Measurements from ENCODE around the gene DUS3L.

DUS3L gene

DNA sequence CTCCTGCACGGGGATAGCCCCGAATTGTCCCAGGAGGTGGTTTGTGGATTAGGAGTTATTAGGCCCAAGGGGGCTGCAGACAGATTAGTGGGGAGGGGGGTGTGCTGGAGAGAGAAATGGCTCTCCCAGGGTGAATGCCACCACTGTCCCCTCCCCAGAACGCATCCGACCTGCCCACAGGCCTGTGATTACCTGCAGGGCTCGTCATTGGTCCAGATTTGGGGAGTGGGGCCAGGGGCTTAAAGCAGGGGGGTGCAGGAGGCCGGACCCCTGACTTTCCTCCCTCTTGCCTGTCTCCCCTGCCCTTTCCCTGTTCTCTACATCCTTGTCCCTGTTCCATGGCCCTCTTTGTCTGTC is 15.1 kb upstream of the DUS3L start:
- Histone ChIP-seq H3K27ac (replicated peaks) (no peak overlapping the region), H3K4me3 (replicated peaks; ENCODE audit: insufficient read depth, low read length) (no peak overlapping the region), H3K27me3 (ENCODE audit: insufficient read depth, poor library complexity, severe bottlenecking) (peaks cover 22% of the 10 kb centered on the region)
- TF ChIP-seq, protein P1, sequence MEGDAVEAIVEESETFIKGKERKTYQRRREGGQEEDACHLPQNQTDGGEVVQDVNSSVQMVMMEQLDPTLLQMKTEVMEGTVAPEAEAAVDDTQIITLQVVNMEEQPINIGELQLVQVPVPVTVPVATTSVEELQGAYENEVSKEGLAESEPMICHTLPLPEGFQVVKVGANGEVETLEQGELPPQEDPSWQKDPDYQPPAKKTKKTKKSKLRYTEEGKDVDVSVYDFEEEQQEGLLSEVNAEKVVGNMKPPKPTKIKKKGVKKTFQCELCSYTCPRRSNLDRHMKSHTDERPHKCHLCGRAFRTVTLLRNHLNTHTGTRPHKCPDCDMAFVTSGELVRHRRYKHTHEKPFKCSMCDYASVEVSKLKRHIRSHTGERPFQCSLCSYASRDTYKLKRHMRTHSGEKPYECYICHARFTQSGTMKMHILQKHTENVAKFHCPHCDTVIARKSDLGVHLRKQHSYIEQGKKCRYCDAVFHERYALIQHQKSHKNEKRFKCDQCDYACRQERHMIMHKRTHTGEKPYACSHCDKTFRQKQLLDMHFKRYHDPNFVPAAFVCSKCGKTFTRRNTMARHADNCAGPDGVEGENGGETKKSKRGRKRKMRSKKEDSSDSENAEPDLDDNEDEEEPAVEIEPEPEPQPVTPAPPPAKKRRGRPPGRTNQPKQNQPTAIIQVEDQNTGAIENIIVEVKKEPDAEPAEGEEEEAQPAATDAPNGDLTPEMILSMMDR (IDR thresholded peaks at IDR 0.05; ENCODE audit: insufficient read depth, low read length): no peak
- TF ChIP-seq, protein P2, sequence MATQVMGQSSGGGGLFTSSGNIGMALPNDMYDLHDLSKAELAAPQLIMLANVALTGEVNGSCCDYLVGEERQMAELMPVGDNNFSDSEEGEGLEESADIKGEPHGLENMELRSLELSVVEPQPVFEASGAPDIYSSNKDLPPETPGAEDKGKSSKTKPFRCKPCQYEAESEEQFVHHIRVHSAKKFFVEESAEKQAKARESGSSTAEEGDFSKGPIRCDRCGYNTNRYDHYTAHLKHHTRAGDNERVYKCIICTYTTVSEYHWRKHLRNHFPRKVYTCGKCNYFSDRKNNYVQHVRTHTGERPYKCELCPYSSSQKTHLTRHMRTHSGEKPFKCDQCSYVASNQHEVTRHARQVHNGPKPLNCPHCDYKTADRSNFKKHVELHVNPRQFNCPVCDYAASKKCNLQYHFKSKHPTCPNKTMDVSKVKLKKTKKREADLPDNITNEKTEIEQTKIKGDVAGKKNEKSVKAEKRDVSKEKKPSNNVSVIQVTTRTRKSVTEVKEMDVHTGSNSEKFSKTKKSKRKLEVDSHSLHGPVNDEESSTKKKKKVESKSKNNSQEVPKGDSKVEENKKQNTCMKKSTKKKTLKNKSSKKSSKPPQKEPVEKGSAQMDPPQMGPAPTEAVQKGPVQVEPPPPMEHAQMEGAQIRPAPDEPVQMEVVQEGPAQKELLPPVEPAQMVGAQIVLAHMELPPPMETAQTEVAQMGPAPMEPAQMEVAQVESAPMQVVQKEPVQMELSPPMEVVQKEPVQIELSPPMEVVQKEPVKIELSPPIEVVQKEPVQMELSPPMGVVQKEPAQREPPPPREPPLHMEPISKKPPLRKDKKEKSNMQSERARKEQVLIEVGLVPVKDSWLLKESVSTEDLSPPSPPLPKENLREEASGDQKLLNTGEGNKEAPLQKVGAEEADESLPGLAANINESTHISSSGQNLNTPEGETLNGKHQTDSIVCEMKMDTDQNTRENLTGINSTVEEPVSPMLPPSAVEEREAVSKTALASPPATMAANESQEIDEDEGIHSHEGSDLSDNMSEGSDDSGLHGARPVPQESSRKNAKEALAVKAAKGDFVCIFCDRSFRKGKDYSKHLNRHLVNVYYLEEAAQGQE (IDR thresholded peaks at IDR 0.05; ENCODE audit: insufficient replicate concordance, low read depth): no peak
- DNase-seq (ENCODE audit: low read depth in 1 of 2, low spot score in 1 of 2): no peak

DNA sequence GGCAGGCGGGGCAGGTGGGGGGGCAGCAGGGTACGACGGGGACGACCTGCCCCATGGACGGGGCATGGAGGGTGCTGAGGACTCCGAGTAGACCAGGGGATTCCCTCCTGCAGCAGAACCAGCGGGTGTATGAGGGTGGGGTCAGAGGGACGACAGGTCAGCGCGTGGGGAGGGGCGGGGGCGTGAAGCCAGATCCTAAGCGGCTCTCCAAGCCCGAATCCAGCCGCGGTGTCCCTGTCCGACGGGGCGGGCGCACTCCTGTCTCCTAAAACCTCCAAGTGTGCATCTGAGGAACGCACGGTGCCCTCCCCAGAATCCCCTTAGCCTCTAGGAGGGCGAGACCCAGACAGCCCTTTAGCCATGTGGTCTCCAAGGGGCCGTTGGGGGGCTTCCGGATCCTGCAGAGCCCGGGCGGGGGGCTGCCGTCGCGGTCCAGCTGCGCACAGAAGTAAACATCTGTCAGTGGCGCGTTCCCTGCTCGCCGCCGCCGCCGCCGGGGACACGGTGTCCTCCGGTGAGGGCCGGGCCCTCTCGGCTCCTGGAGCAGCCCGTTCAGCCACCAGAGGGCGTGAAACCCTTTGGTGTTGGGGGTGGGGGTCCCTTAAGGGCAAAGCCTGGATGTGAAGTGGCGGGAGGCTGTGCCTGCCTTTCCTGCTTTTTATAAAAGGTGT is 14.6 kb upstream of the DUS3L start:
- Histone ChIP-seq H3K27me3 (ENCODE audit: insufficient read depth, poor library complexity, severe bottlenecking) (peaks cover 22% of the 10 kb centered on the region), H3K4me3 (replicated peaks; ENCODE audit: insufficient read depth, low read length) (no peak overlapping the region), H3K27ac (replicated peaks) (no peak overlapping the region)
- TF ChIP-seq GABPA (IDR thresholded peaks at IDR 0.05; ENCODE audit: low read depth) (no peak), SPI1 (IDR thresholded peaks at IDR 0.05; ENCODE audit: borderline replicate concordance, low read depth) (no peak), POLR2AphosphoS5 (IDR thresholded peaks at IDR 0.05; ENCODE audit: low read depth) (no peak)
- TF ChIP-seq, protein P1 (IDR thresholded peaks at IDR 0.05; ENCODE audit: insufficient read depth, low read length): no peak
- TF ChIP-seq, protein P2 (IDR thresholded peaks at IDR 0.05; ENCODE audit: insufficient replicate concordance, low read depth): no peak
- DNase-seq (ENCODE audit: low read depth in 1 of 2, low spot score in 1 of 2): peak in 1 of 2 experiments; percentile 50

DNA sequence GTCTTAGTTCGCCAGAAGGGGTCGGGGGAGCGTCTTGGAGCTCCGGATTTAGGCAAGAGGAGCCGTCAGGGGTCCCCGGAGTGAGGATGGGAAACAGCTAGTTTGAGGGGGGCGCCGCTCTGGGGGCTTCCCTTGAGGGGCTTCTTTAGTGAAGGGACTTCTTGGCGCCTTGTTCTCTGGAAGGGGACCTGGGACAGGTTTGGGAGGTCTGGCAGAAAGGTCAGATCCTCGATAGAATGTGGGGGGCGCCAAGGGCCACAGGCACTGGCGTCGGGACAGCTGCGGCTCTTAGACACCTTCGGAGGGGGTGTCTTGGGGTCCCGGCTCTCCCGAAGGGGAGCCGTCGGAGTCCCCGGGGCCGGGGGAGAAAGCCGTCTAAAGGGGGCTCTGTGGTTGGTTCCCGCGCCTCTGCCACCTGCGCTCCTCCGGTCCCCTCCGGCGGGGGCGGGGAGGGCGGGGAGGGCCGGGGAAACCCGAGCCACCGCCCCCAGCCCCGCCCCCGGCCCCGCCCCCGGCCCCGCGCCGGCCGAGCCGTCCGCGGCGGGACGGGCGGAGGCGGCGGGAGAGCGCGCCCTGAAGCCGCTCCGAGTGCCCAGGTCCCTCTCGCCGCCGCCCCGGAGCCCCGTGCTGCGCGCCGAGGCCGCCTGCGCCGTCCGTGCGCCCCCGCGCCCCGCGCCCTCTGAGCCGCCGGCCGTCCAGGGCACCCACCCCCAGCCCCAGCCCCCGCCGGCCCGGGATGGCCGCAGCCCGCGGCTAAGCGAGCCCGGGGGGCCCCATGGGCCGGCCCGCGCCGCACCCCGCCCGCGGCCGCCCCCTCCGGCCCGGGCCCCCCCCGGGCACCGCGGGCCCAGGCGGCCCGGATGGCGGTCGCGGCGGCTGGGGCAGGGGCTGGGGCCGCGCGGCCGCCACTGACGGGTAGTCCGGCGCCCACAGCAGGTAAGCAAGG is 13.8 kb upstream of the DUS3L start, which contains the start of gene NRTN:
NRTN (plus strand) TSS at position 552 of the 946 bp plus-strand sequence. CDS start 19,099 bp downstream, outside the sequence.
- Histone ChIP-seq H3K27ac (replicated peaks) (no peak within 1 kb of the TSS), H3K27me3 (ENCODE audit: insufficient read depth, poor library complexity, severe bottlenecking) (peaks cover 22% of the 10 kb centered on the region), H3K4me3 (replicated peaks; ENCODE audit: insufficient read depth, low read length) (peak within 1 kb of the TSS; percentile 4; the same call in 1 of the 2 replicates)
- DNase-seq (ENCODE audit: low read depth in 1 of 2, low spot score in 1 of 2): no peak
- TF ChIP-seq, protein P1 (IDR thresholded peaks at IDR 0.05; ENCODE audit: insufficient read depth, low read length): no peak
- TF ChIP-seq GABPA (IDR thresholded peaks at IDR 0.05; ENCODE audit: low read depth) (no peak), POLR2AphosphoS5 (IDR thresholded peaks at IDR 0.05; ENCODE audit: low read depth) (no peak), SPI1 (IDR thresholded peaks at IDR 0.05; ENCODE audit: borderline replicate concordance, low read depth) (no peak)
- TF ChIP-seq, protein P2 (IDR thresholded peaks at IDR 0.05; ENCODE audit: insufficient replicate concordance, low read depth): no peak

Measured in HL-60 (cell line).